SK-N-SH (cell line): ENCODE results near the gene IMPG2. TPM values are rescaled to one million over a fixed set of nuclear protein-coding genes. Genes with fewer than 3 reads are reported as not detected.

Experiments
- CTCF ChIA-PET: fragments of 300-600, 350-600 bp; formaldehyde crosslinking; extraction: SDS; loops from one replicate; lab custom pipeline; 2021; lab: Yijun Ruan, JAX
- POLR2A ChIA-PET: fragments of 350-600 bp; sonication (Branson Sonifier 250); formaldehyde crosslinking; extraction: SDS; loops from one replicate; lab custom pipeline; 2020; ENCODE audit warnings: antibody characterized with exemption, inconsistent platforms; lab: Yijun Ruan, JAX
- DNase-seq: peaks from one replicate; pipeline ENCODE4 v3.0.0; 2012
- H2AFZ ChIP-seq: fragments of 200-600 bp; sonication (generic); 2 replicates; pipeline ENCODE4 v1.8.1; 2016; ENCODE audit warnings: antibody characterized with exemption, mild to moderate bottlenecking, low read depth
- H3F3A ChIP-seq: fragments of 200-600 bp; sonication (generic); replicated peaks from 2 replicates; pipeline ENCODE3; 2016; ENCODE audit warnings: antibody characterized with exemption, mild to moderate bottlenecking; ENCODE audit not compliant: insufficient read depth
- H3K27ac ChIP-seq, 2 experiments: fragments of 200-500 bp in 1 of 2; fragments of 200-600 bp in 1 of 2; sonication (Bioruptor generic) in 1 of 2; sonication (generic), shearing (Covaris generic) in 1 of 2; 2 replicates each; pipeline versions ENCODE4 v1.5.1 to v1.6.1; 2014 to 2016; ENCODE audit warnings: low read depth in 2 of 2, inconsistent platforms in 1 of 2, low read length in 1 of 2, mild to moderate bottlenecking in 1 of 2, mixed read lengths in 1 of 2
- H3K27me3 ChIP-seq: fragments of 200-600 bp; sonication (generic), shearing (Covaris generic); 2 replicates; pipeline ENCODE4 v1.6.1; 2016; ENCODE audit warnings: mixed run types; ENCODE audit not compliant: insufficient read depth
- H3K36me3 ChIP-seq, 2 experiments: fragments of 200-500 bp in 1 of 2; fragments of 200-600 bp in 1 of 2; sonication (Bioruptor generic) in 1 of 2; sonication (generic) in 1 of 2; replicated peaks in 1 of 2; 2 replicates each; pipeline versions ENCODE3 to v1.5.1; 2014 to 2016; ENCODE audit warnings: low read length in 1 of 2, mild to moderate bottlenecking in 1 of 2; ENCODE audit not compliant: insufficient read depth in 2 of 2, control insufficient read depth in 1 of 2
- H3K4me1 ChIP-seq, 2 experiments: fragments of 200-500 bp in 1 of 2; fragments of 200-600 bp in 1 of 2; sonication (Bioruptor generic) in 1 of 2; sonication (generic), shearing (Covaris generic) in 1 of 2; 2 replicates each; pipeline versions ENCODE4 v1.5.1 to v1.6.1; 2014 to 2016; ENCODE audit warnings: low read depth in 1 of 2, low read length in 1 of 2, mixed run types in 1 of 2; ENCODE audit not compliant: insufficient read depth in 2 of 2, control insufficient read depth in 1 of 2
- H3K4me2 ChIP-seq: fragments of 200-600 bp; sonication (generic), shearing (Covaris generic); 2 replicates; pipeline ENCODE4 v1.6.1; 2017; ENCODE audit warnings: mixed run types
- H3K4me3 ChIP-seq, 2 experiments: fragments of 200-500 bp in 1 of 2; fragments of 200-600 bp in 1 of 2; sonication (Bioruptor generic) in 1 of 2; sonication (generic), shearing (Covaris generic) in 1 of 2; 2 replicates each; pipeline versions ENCODE4 v1.5.1 to v1.8.1; 2014 to 2016; ENCODE audit warnings: low read depth in 2 of 2, inconsistent platforms in 1 of 2, low read length in 1 of 2, mild to moderate bottlenecking in 1 of 2, mixed read lengths in 1 of 2, moderate library complexity in 1 of 2
- H3K79me2 ChIP-seq: fragments of 200-600 bp; sonication (generic); 2 replicates; pipeline ENCODE4 v1.8.1; 2017; ENCODE audit warnings: mild to moderate bottlenecking; ENCODE audit not compliant: insufficient read depth
- H3K9ac ChIP-seq: fragments of 200-600 bp; sonication (generic); 2 replicates; pipeline ENCODE4 v1.6.1; 2017; ENCODE audit warnings: mixed run types
- H3K9me2 ChIP-seq: fragments of 200-600 bp; sonication (generic); 2 replicates; pipeline ENCODE4 v1.6.1; 2017; ENCODE audit warnings: mixed run types
- H3K9me3 ChIP-seq: fragments of 200-600 bp; sonication (generic); 2 replicates; pipeline ENCODE4 v1.6.1; 2017; ENCODE audit warnings: mixed run types, mild to moderate bottlenecking, moderate library complexity
- H4K20me1 ChIP-seq: fragments of 200-600 bp; sonication (generic); 2 replicates; pipeline ENCODE4 v1.6.1; 2017; ENCODE audit warnings: mild to moderate bottlenecking, mixed run types; ENCODE audit not compliant: insufficient read depth
- CHD2 ChIP-seq: fragments of 150-350 bp; IDR thresholded peaks from 2 replicates; pipeline ENCODE4 v1.6.1; 2018; ENCODE audit warnings: low read length; ENCODE audit not compliant: partially characterized antibody
- EP300 ChIP-seq, 2 experiments: IDR thresholded peaks; 2 replicates each; pipeline versions ENCODE4 v1.4.0 to v1.6.1; 2012; ENCODE audit warnings: borderline replicate concordance in 1 of 2, low read depth in 1 of 2, low read length in 1 of 2
- EZH2phosphoT487 ChIP-seq: fragments of 200-600 bp; sonication (generic); IDR thresholded peaks from 2 replicates; pipeline ENCODE4 v1.6.1; 2017; ENCODE audit warnings: low read depth, mixed run types, mild to moderate bottlenecking, antibody characterized with exemption, moderate library complexity, borderline replicate concordance
- FOXJ3 ChIP-seq: sonication (generic); formaldehyde crosslinking; IDR thresholded peaks from 2 replicates; pipeline ENCODE4 v1.5.1; 2020; ENCODE audit warnings: mild to moderate bottlenecking, missing genetic modification reagents
- FOXM1 ChIP-seq: IDR thresholded peaks from 2 replicates; pipeline ENCODE4 v1.4.0; 2012; ENCODE audit warnings: low read depth, mild to moderate bottlenecking
- GATA2 ChIP-seq: sonication (generic); formaldehyde crosslinking; IDR thresholded peaks from 2 replicates; pipeline ENCODE4 v1.5.0; 2020; ENCODE audit warnings: mild to moderate bottlenecking, missing genetic modification reagents
- IRF3 ChIP-seq: fragments of 150-350 bp; IDR thresholded peaks from 2 replicates; pipeline ENCODE4 v1.6.1; 2016; ENCODE audit warnings: mild to moderate bottlenecking, low read depth, low read length
- JUND ChIP-seq: IDR thresholded peaks from 2 replicates; pipeline ENCODE4 v1.4.0; 2012
- MEF2A ChIP-seq: IDR thresholded peaks from 2 replicates; pipeline ENCODE4 v1.4.0; 2012; ENCODE audit warnings: low read depth, borderline replicate concordance
- MXI1 ChIP-seq: IDR thresholded peaks from 2 replicates; pipeline ENCODE4 v1.6.1; 2012; ENCODE audit warnings: mild to moderate bottlenecking, low read depth, low read length, improper control_type of control experiment
- NRF1 ChIP-seq: IDR thresholded peaks from 2 replicates; pipeline ENCODE4 v1.6.1; 2012; ENCODE audit warnings: low read depth, mild to moderate bottlenecking, low read length
- PBX3 ChIP-seq: IDR thresholded peaks from 2 replicates; pipeline ENCODE4; 2012
- RAD21 ChIP-seq: IDR thresholded peaks from 2 replicates; pipeline ENCODE4 v1.6.1; 2012; ENCODE audit warnings: mild to moderate bottlenecking, low read length
- REST ChIP-seq: IDR thresholded peaks from 2 replicates; pipeline ENCODE4 v1.6.1; 2012; ENCODE audit warnings: mild to moderate bottlenecking, low read depth, low read length, moderate library complexity
- RFX5 ChIP-seq: IDR thresholded peaks from 2 replicates; pipeline ENCODE4 v1.6.1; 2012; ENCODE audit warnings: mild to moderate bottlenecking, improper control_type of control experiment, low read length
- RXRA ChIP-seq: IDR thresholded peaks from 2 replicates; pipeline ENCODE4 v1.4.0; 2012; ENCODE audit warnings: low read depth, mild to moderate bottlenecking, borderline replicate concordance
- SIN3A ChIP-seq: IDR thresholded peaks from 2 replicates; pipeline ENCODE4 v1.6.1; 2012; ENCODE audit warnings: low read depth, mild to moderate bottlenecking, low read length, moderate library complexity, borderline replicate concordance
- SMC3 ChIP-seq: IDR thresholded peaks from 2 replicates; pipeline ENCODE4 v1.6.1; 2012; ENCODE audit warnings: low read depth, low read length, improper control_type of control experiment
- TCF12 ChIP-seq: IDR thresholded peaks from 2 replicates; pipeline ENCODE4 v1.4.0; 2012
- TEAD4 ChIP-seq: IDR thresholded peaks from 2 replicates; pipeline ENCODE4 v1.4.0; 2012; ENCODE audit warnings: mild to moderate bottlenecking, borderline replicate concordance; ENCODE audit not compliant: insufficient read depth
- polyA plus RNA-seq, 3 experiments: library from polyadenylated mRNA; depleted of rRNA; stranded (reverse); fragments of >200 nt; gene quantifications; 2 replicates each; pipeline ENCODE4 v1.2.3, GENCODE V29; 2012

IMPG2 gene
- polyA plus RNA-seq, 1 of the 3 experiments (the other 2 are of a cell fraction): 0.03 TPM

- POLR2A ChIA-PET: no interaction called here
- H3F3A ChIP-seq: no peaks in the 10 kb centered on the region
- CTCF ChIA-PET: no interaction called here
Measured at GRCh38 chr3:101278727-101279126, 41.6 kb downstream of the IMPG2 start.

More at GRCh38 chr3:101278727-101279126, 41.6 kb downstream of the IMPG2 start:
- no peak overlapping the region for H2AFZ ChIP-seq
- DNase-seq: no peak
- no peak overlapping the region for H3K9ac ChIP-seq
- no peaks in the 10 kb centered on the region for H3K79me2 ChIP-seq
- no peak overlapping the region for H3K4me3 ChIP-seq
- no peaks in the 10 kb centered on the region for H4K20me1 ChIP-seq
- no peaks in the 10 kb centered on the region for H3K9me3 ChIP-seq
- TF ChIP-seq SIN3A: no peak
- no peak for TF ChIP-seq RXRA
- no peak for TF ChIP-seq EZH2phosphoT487
- TF ChIP-seq RAD21: no peak
- TF ChIP-seq EP300 (IDR thresholded peaks at IDR 0.05; ENCODE audit: borderline replicate concordance in 1 of 2, low read depth in 1 of 2, low read length in 1 of 2): no peak
- TF ChIP-seq TEAD4: no peak
- no peak for TF ChIP-seq SMC3
- TF ChIP-seq MEF2A: no peak
- no peak for TF ChIP-seq GATA2 (CRISPR knock-in tag)
- no peak for TF ChIP-seq CHD2
- TF ChIP-seq RFX5: no peak
- TF ChIP-seq NRF1: no peak
- TF ChIP-seq PBX3: no peak
- no peak for TF ChIP-seq REST
- TF ChIP-seq JUND: no peak
- TF ChIP-seq MXI1: no peak
- no peak for TF ChIP-seq FOXM1
- no peak for TF ChIP-seq TCF12
- TF ChIP-seq IRF3: no peak
- TF ChIP-seq FOXJ3 (CRISPR knock-in tag): no peak
- no peaks in the 10 kb centered on the region for H3K9me2 ChIP-seq
- H3K4me2 ChIP-seq: no peak overlapping the region
- no peak overlapping the region for H3K27ac ChIP-seq
- no peaks in the 10 kb centered on the region for H3K36me3 ChIP-seq
- no peaks in the 10 kb centered on the region; a peak in 1 of 4 replicates for H3K4me1 ChIP-seq
- no peaks in the 10 kb centered on the region for H3K27me3 ChIP-seq
